Tibial nerve (tissue), 4 donors: ENCODE measurements around the gene MCOLN1.

Experiments used
- CTCF ChIP-seq, 5 experiments: fragments of 200-600 bp in 3 of 5; fragments of 450-650 bp in 2 of 5; sonication (generic) in 3 of 5; IDR thresholded peaks; one replicate each; pipeline ENCODE4 v1.5.1; 2016 to 2019; ENCODE audit warnings: antibody characterized with exemption in 5 of 5, mild to moderate bottlenecking in 3 of 5, moderate library complexity in 2 of 5
- EP300 ChIP-seq, 2 donors: sonication (generic); formaldehyde crosslinking; IDR thresholded peaks; one replicate each; pipeline ENCODE4 v1.6.1; 2017; ENCODE audit warnings: antibody characterized with exemption in 2 of 2, mild to moderate bottlenecking in 1 of 2
- POLR2A ChIP-seq, 2 donors: fragments of 450-650 bp; IDR thresholded peaks; one replicate each; pipeline ENCODE4 v1.6.1; 2017; ENCODE audit warnings: antibody characterized with exemption in 2 of 2, mild to moderate bottlenecking in 2 of 2, moderate library complexity in 2 of 2

- TF ChIP-seq CTCF (IDR thresholded peaks at IDR 0.05) (no peak), POLR2A (IDR thresholded peaks at IDR 0.05) (no peak), EP300 (IDR thresholded peaks at IDR 0.05) (no peak)
These were observed 2.1 kb downstream of the MCOLN1 start for GRCh38 chr19:7524523-7524922.
